Adipose tissue (tissue), 3 donors: ENCODE results near the gene SLC18A2. TPM values are rescaled to one million over a fixed set of nuclear protein-coding genes. Genes with fewer than 3 reads are reported as not detected.

Experiments used
- H3K27ac ChIP-seq: one replicate; pipeline ENCODE4 v1.5.1; 2013; ENCODE audit warnings: low read depth, low read length
- WGBS, 3 donors: extraction: QIAGEN DNeasy Blood & Tissue Kit; methylation state at CpG; one replicate each; pipeline ENCODE4 v1.1.7; 2013; 5-methylcytosine and 5-hydroxymethylcytosine counted together
- polyA plus RNA-seq, 3 donors: library from polyadenylated mRNA; stranded (reverse); fragments of 200-250 nt; gene quantifications; one replicate each; pipeline ENCODE4 v1.2.3, GENCODE V29; 2013
- donor health status: healthy with polysubstance abuse.
- donor health status: Bipolar disorder and iron deficiency.
- donor health status: healthy.

Gene SLC18A2
- polyA plus RNA-seq, 3 donors, result 0.43 to 0.54 TPM; not detected in 1

- 69 to 77% (median 76%) methylated on average over 10 of the region's 10 CpGs for WGBS, 3 donors
- H3K27ac ChIP-seq, result no peak overlapping the region
Observed at GRCh38 chr10:117256910-117257309, 16.0 kb downstream of the SLC18A2 start.

- H3K27ac ChIP-seq, result no peak overlapping the region
- whole genome bisulfite sequencing, 3 donors, result 85 to 86% (median 86%) methylated on average over 3 of the region's 3 CpGs
Observed at GRCh38 chr10:117257721-117258120, 16.8 kb downstream of the SLC18A2 start.

GRCh38 chr10:117259279-117259678, 18.4 kb downstream of the SLC18A2 start:
- H3K27ac ChIP-seq, result no peak overlapping the region
- WGBS, 3 donors, result 38 to 65% (median 42%) methylated on average over 3 of the region's 3 CpGs

- WGBS, 3 donors, result 38 to 64% (median 52%) methylated on average over 4 of the region's 4 CpGs
- no peak overlapping the region for H3K27ac ChIP-seq
Observed at GRCh38 chr10:117260084-117260483, 19.2 kb downstream of the SLC18A2 start.

- WGBS, 3 donors, result 79 to 90% (median 85%) methylated on average over 3 of the region's 3 CpGs
- no peak overlapping the region for H3K27ac ChIP-seq
Observed at GRCh38 chr10:117261501-117261900, 20.6 kb downstream of the SLC18A2 start.

- WGBS, 3 donors, result 86 to 89% (median 87%) methylated on average over 10 of the region's 10 CpGs
- no peak overlapping the region for H3K27ac ChIP-seq
Observed at GRCh38 chr10:117262291-117262902, 21.5 kb downstream of the SLC18A2 start.

- no peak overlapping the region for H3K27ac ChIP-seq
- WGBS, 3 donors, result 83 to 87% (median 84%) methylated on average over 7 of the region's 7 CpGs
Observed at GRCh38 chr10:117262903-117263293, 22.0 kb downstream of the SLC18A2 start.

- no peak overlapping the region for H3K27ac ChIP-seq
- 40 to 70% (median 69%) methylated on average over 7 of the region's 7 CpGs for WGBS, 3 donors
Observed at GRCh38 chr10:117264782-117265181, 23.9 kb downstream of the SLC18A2 start.

- 81 to 85% (median 84%) methylated on average over 9 of the region's 9 CpGs for WGBS, 3 donors
- no peak overlapping the region for H3K27ac ChIP-seq
Observed at GRCh38 chr10:117266400-117266799, 25.5 kb downstream of the SLC18A2 start.

- WGBS, 3 donors, result 72 to 91% (median 90%) methylated on average over 2 of the region's 2 CpGs
- H3K27ac ChIP-seq, result no peak overlapping the region
Observed at GRCh38 chr10:117266812-117267211, 25.9 kb downstream of the SLC18A2 start.

GRCh38 chr10:117268258-117268657, 27.3 kb downstream of the SLC18A2 start:
- H3K27ac ChIP-seq, result no peak overlapping the region
- 90 to 94% (median 92%) methylated on average over 4 of the region's 4 CpGs for WGBS, 3 donors

GRCh38 chr10:117268907-117269306, 28.0 kb downstream of the SLC18A2 start:
- WGBS, 3 donors, result 88 to 100% (median 99%) methylated on average over 2 of the region's 2 CpGs
- no peak overlapping the region for H3K27ac ChIP-seq

GRCh38 chr10:117271427-117271826, 30.5 kb downstream of the SLC18A2 start:
- WGBS, 3 donors, result 81 to 89% (median 84%) methylated on average over 3 of the region's 3 CpGs
- H3K27ac ChIP-seq, result no peak overlapping the region

- no peak overlapping the region for H3K27ac ChIP-seq
- 50 to 61% (median 53%) methylated on average over 13 of the region's 13 CpGs for WGBS, 3 donors
Observed at GRCh38 chr10:117272195-117273076, 31.5 kb downstream of the SLC18A2 start.

- 77 to 98% (median 98%) methylated on average over 3 of the region's 3 CpGs for WGBS, 3 donors
- no peak overlapping the region for H3K27ac ChIP-seq
Observed at GRCh38 chr10:117273980-117274379, 33.1 kb downstream of the SLC18A2 start.

GRCh38 chr10:117274509-117274908, 33.6 kb downstream of the SLC18A2 start:
- WGBS, 3 donors, result 91 to 96% (median 93%) methylated on average over 5 of the region's 5 CpGs
- H3K27ac ChIP-seq, result no peak overlapping the region

GRCh38 chr10:117275121-117275520, 34.2 kb downstream of the SLC18A2 start:
- H3K27ac ChIP-seq, result no peak overlapping the region
- WGBS, 3 donors, result 40 to 69% (median 65%) methylated on average over 3 of the region's 3 CpGs

GRCh38 chr10:117277675-117278074, 36.8 kb downstream of the SLC18A2 start:
- WGBS, 3 donors, result 80 to 95% (median 91%) methylated on average over 2 of the region's 2 CpGs
- no peak overlapping the region for H3K27ac ChIP-seq

GRCh38 chr10:117284716-117285494, 44.0 kb downstream of the SLC18A2 start:
- WGBS, 3 donors, result 86 to 91% (median 91%) methylated on average over 12 of the region's 12 CpGs
- H3K27ac ChIP-seq, result no peak overlapping the region
